PC-9 (cell line): ENCODE results near the gene ZNF423.

Experiments used
- EZH2 ChIP-seq: fragments of 200-600 bp; sonication (generic); IDR thresholded peaks from 2 replicates; pipeline ENCODE4 v1.8.0; 2017; ENCODE audit warnings: antibody characterized with exemption, low read depth
- TF ChIP-seq, protein P1 (sequence below): fragments of 200-600 bp; sonication (generic); conservative IDR thresholded peaks from 2 replicates; pipeline ENCODE4 v1.6.1; 2017; ENCODE audit warnings: mixed run types, antibody characterized with exemption, mild to moderate bottlenecking, moderate library complexity

- TF ChIP-seq, protein P1, sequence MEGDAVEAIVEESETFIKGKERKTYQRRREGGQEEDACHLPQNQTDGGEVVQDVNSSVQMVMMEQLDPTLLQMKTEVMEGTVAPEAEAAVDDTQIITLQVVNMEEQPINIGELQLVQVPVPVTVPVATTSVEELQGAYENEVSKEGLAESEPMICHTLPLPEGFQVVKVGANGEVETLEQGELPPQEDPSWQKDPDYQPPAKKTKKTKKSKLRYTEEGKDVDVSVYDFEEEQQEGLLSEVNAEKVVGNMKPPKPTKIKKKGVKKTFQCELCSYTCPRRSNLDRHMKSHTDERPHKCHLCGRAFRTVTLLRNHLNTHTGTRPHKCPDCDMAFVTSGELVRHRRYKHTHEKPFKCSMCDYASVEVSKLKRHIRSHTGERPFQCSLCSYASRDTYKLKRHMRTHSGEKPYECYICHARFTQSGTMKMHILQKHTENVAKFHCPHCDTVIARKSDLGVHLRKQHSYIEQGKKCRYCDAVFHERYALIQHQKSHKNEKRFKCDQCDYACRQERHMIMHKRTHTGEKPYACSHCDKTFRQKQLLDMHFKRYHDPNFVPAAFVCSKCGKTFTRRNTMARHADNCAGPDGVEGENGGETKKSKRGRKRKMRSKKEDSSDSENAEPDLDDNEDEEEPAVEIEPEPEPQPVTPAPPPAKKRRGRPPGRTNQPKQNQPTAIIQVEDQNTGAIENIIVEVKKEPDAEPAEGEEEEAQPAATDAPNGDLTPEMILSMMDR = no peak
- TF ChIP-seq EZH2 = no peak
These were observed 395.8 kb downstream of the ZNF423 start for GRCh38 chr16:49459953-49460735.
